ENCODE measurements around the gene CPNE5.

CPNE5 gene

GRCh38 chr6:36847152-36847551 is 7.9 kb upstream of the CPNE5 start:
- Histone ChIP-seq H3K4me1 (ENCODE audit: control insufficient read depth, insufficient read depth, low read length) (peaks cover 18% of the 10 kb centered on the region), H3K4me3 (ENCODE audit: insufficient read depth, low read depth, low read length) (no peak overlapping the region), H3K27me3 (ENCODE audit: control insufficient read depth, insufficient read depth, low read length, poor library complexity, severe bottlenecking) (peaks cover 11% of the 10 kb centered on the region), H3K36me3 (ENCODE audit: control insufficient read depth, insufficient read depth, low read length) (no peaks in the 10 kb centered on the region), H3K9me3 (ENCODE audit: control insufficient read depth, low read length) (no peaks in the 10 kb centered on the region), H3K27ac (ENCODE audit: insufficient read depth, low read depth, low read length, poor library complexity, severe bottlenecking) (no peak overlapping the region)
- WGBS, 2 experiments, result 94 to 97% methylated on average over 4 of the region's 4 CpGs

GRCh38 chr6:36845233-36845632 is 6.0 kb upstream of the CPNE5 start:
- Histone ChIP-seq H3K9me3 (ENCODE audit: control insufficient read depth, low read length) (no peaks in the 10 kb centered on the region), H3K27ac (ENCODE audit: insufficient read depth, low read depth, low read length, poor library complexity, severe bottlenecking) (no peak overlapping the region), H3K27me3 (ENCODE audit: control insufficient read depth, insufficient read depth, low read length, poor library complexity, severe bottlenecking) (peaks cover 28% of the 10 kb centered on the region), H3K4me1 (ENCODE audit: control insufficient read depth, insufficient read depth, low read length) (peaks cover 27% of the 10 kb centered on the region), H3K36me3 (ENCODE audit: control insufficient read depth, insufficient read depth, low read length) (no peaks in the 10 kb centered on the region), H3K4me3 (ENCODE audit: insufficient read depth, low read depth, low read length) (no peak overlapping the region)
- WGBS, 2 experiments, result 69 to 71% methylated on average over 4 of the region's 4 CpGs

- H3K4me3 ChIP-seq (ENCODE audit: insufficient read depth, low read depth, low read length), result no peak overlapping the region
- WGBS, 2 experiments, result 75 to 78% methylated on average over 19 of the region's 19 CpGs
Observed at GRCh38 chr6:36844232-36845170, 5.3 kb upstream of the CPNE5 start.

GRCh38 chr6:36843170-36843569 is 3.9 kb upstream of the CPNE5 start:
- Histone ChIP-seq H3K36me3 (ENCODE audit: control insufficient read depth, insufficient read depth, low read length) (no peaks in the 10 kb centered on the region), H3K4me3 (ENCODE audit: insufficient read depth, low read depth, low read length) (no peak overlapping the region), H3K27ac (ENCODE audit: insufficient read depth, low read depth, low read length, poor library complexity, severe bottlenecking) (no peak overlapping the region), H3K4me1 (ENCODE audit: control insufficient read depth, insufficient read depth, low read length) (peaks cover 22% of the 10 kb centered on the region), H3K9me3 (ENCODE audit: control insufficient read depth, low read length) (no peaks in the 10 kb centered on the region), H3K27me3 (ENCODE audit: control insufficient read depth, insufficient read depth, low read length, poor library complexity, severe bottlenecking) (peaks cover 44% of the 10 kb centered on the region)
- WGBS, 2 experiments, result 93 to 95% methylated on average over 4 of the region's 4 CpGs

More at GRCh38 chr6:36844232-36845170, 5.3 kb upstream of the CPNE5 start:
- no peaks in the 10 kb centered on the region for H3K36me3 ChIP-seq (ENCODE audit: control insufficient read depth, insufficient read depth, low read length)
- H3K9me3 ChIP-seq (ENCODE audit: control insufficient read depth, low read length), result no peaks in the 10 kb centered on the region
- no peak overlapping the region for H3K27ac ChIP-seq (ENCODE audit: insufficient read depth, low read depth, low read length, poor library complexity, severe bottlenecking)
- H3K4me1 ChIP-seq (ENCODE audit: control insufficient read depth, insufficient read depth, low read length), result peaks cover 27% of the 10 kb centered on the region
- peaks cover 34% of the 10 kb centered on the region for H3K27me3 ChIP-seq (ENCODE audit: control insufficient read depth, insufficient read depth, low read length, poor library complexity, severe bottlenecking)

GRCh38 chr6:36841756-36842155 is 2.5 kb upstream of the CPNE5 start:
- H3K27me3 ChIP-seq (ENCODE audit: control insufficient read depth, insufficient read depth, low read length, poor library complexity, severe bottlenecking), result peaks cover 52% of the 10 kb centered on the region
- 66 to 78% methylated on average over 2 of the region's 2 CpGs for WGBS, 2 experiments
- no peak overlapping the region for H3K27ac ChIP-seq (ENCODE audit: insufficient read depth, low read depth, low read length, poor library complexity, severe bottlenecking)
- H3K4me3 ChIP-seq (ENCODE audit: insufficient read depth, low read depth, low read length), result no peak overlapping the region
- peaks cover 18% of the 10 kb centered on the region for H3K4me1 ChIP-seq (ENCODE audit: control insufficient read depth, insufficient read depth, low read length)
- no peaks in the 10 kb centered on the region for H3K36me3 ChIP-seq (ENCODE audit: control insufficient read depth, insufficient read depth, low read length)
- no peaks in the 10 kb centered on the region for H3K9me3 ChIP-seq (ENCODE audit: control insufficient read depth, low read length)

- Histone ChIP-seq H3K4me1 (ENCODE audit: control insufficient read depth, insufficient read depth, low read length) (peaks cover 18% of the 10 kb centered on the region), H3K27me3 (ENCODE audit: control insufficient read depth, insufficient read depth, low read length, poor library complexity, severe bottlenecking) (peaks cover 61% of the 10 kb centered on the region), H3K36me3 (ENCODE audit: control insufficient read depth, insufficient read depth, low read length) (no peaks in the 10 kb centered on the region), H3K9me3 (ENCODE audit: control insufficient read depth, low read length) (no peaks in the 10 kb centered on the region), H3K4me3 (ENCODE audit: insufficient read depth, low read depth, low read length) (peak overlapping the region; percentile 33), H3K27ac (ENCODE audit: insufficient read depth, low read depth, low read length, poor library complexity, severe bottlenecking) (no peak overlapping the region)
- whole genome bisulfite sequencing, 2 experiments, result 6% methylated on average over 44 of the region's 44 CpGs
Observed at GRCh38 chr6:36840432-36841403, 1.5 kb upstream of the CPNE5 start.

- WGBS, 2 experiments, result 1% methylated on average over 59 to 69 of the region's 70 CpGs
- Histone ChIP-seq H3K9me3 (ENCODE audit: control insufficient read depth, low read length) (no peaks in the 10 kb centered on the region), H3K4me1 (ENCODE audit: control insufficient read depth, insufficient read depth, low read length) (peaks cover 21% of the 10 kb centered on the region), H3K27me3 (ENCODE audit: control insufficient read depth, insufficient read depth, low read length, poor library complexity, severe bottlenecking) (peaks cover 70% of the 10 kb centered on the region), H3K36me3 (ENCODE audit: control insufficient read depth, insufficient read depth, low read length) (no peaks in the 10 kb centered on the region), H3K4me3 (ENCODE audit: insufficient read depth, low read depth, low read length) (peak overlapping the region; percentile 33), H3K27ac (ENCODE audit: insufficient read depth, low read depth, low read length, poor library complexity, severe bottlenecking) (no peak overlapping the region)
Observed at GRCh38 chr6:36839749-36840431, 646 bp upstream of the CPNE5 start.

GRCh38 chr6:36837686-36838085 is 1.6 kb downstream of the CPNE5 start:
- WGBS, 2 experiments, result 89 to 90% methylated on average over 6 of the region's 6 CpGs
- Histone ChIP-seq H3K27ac (ENCODE audit: insufficient read depth, low read depth, low read length, poor library complexity, severe bottlenecking) (no peak overlapping the region), H3K27me3 (ENCODE audit: control insufficient read depth, insufficient read depth, low read length, poor library complexity, severe bottlenecking) (peaks cover 73% of the 10 kb centered on the region), H3K4me3 (ENCODE audit: insufficient read depth, low read depth, low read length) (no peak overlapping the region), H3K36me3 (ENCODE audit: control insufficient read depth, insufficient read depth, low read length) (no peaks in the 10 kb centered on the region), H3K4me1 (ENCODE audit: control insufficient read depth, insufficient read depth, low read length) (peaks cover 25% of the 10 kb centered on the region), H3K9me3 (ENCODE audit: control insufficient read depth, low read length) (no peaks in the 10 kb centered on the region)

- WGBS, 2 experiments, result 88 to 93% methylated on average over 2 of the region's 2 CpGs
- H3K27ac ChIP-seq (ENCODE audit: insufficient read depth, low read depth, low read length, poor library complexity, severe bottlenecking), result no peak overlapping the region
- H3K36me3 ChIP-seq (ENCODE audit: control insufficient read depth, insufficient read depth, low read length), result no peaks in the 10 kb centered on the region
- H3K27me3 ChIP-seq (ENCODE audit: control insufficient read depth, insufficient read depth, low read length, poor library complexity, severe bottlenecking), result peaks cover 73% of the 10 kb centered on the region
- H3K9me3 ChIP-seq (ENCODE audit: control insufficient read depth, low read length), result no peaks in the 10 kb centered on the region
- H3K4me1 ChIP-seq (ENCODE audit: control insufficient read depth, insufficient read depth, low read length), result peaks cover 25% of the 10 kb centered on the region
- no peak overlapping the region for H3K4me3 ChIP-seq (ENCODE audit: insufficient read depth, low read depth, low read length)
Observed at GRCh38 chr6:36837022-36837339, 2.3 kb downstream of the CPNE5 start.

All from ectodermal cell (in vitro differentiated cells).